ENCODE data around the gene S100A9.

The S100A9 gene

DNA sequence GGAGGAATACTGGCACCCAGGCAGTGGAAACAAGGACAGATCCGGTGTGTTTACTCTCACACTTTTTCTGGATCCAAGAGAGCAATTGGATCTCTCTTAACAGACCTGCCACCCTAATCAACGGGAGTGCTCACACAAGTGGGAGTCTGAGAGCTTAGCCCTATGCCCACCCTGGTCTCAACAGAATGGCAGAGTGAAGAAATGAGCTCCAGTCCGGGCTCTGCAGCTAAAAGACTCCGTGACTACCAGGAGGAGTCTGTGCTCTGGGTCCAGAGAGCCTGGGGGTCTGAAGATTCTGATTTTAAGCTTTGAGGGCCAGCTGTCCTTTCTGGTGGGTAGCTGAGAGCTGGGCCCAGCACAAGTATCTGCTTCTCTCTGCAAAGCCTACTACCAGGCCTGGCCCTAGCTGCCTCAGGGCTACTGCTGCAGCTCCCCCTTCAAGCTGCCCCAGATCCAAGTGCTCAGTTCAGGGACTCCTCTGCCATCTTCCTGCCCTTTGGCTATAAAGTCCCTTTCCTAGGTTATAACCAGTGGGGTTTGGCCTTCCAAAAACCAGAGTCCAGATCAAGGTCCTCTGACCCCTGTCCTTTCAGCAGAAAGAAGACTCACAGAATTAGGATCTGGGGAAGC lies 3.9 kb downstream of the S100A9 start:
- DNase-seq, result no peak

GRCh38 chr1:153362187-153362775 lies 4.6 kb downstream of the S100A9 start:
- no peak for DNase-seq

DNA sequence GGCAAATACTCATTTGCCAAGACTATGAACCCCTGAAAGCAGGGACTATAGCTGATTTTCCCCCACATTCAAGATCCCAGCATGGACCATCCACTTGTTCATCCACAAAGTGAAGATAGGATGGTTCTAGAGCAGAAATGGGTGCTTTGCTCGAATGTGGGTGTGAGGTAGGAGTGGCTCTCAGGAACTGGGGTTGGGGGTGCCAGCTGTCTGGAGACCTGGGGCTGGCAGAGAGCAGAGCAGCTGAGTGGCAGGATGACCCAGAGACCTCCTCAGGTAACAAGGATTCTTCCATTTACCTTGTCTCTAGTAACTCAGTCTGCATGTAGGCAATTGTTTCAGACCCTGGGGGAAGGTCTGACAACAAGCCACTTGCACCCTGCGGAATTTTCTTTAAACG lies 6.0 kb downstream of the S100A9 start:
- DNase-seq, result no peak

- no peak for DNase-seq
Measured at GRCh38 chr1:153364156-153364555, 6.5 kb downstream of the S100A9 start.

DNA sequence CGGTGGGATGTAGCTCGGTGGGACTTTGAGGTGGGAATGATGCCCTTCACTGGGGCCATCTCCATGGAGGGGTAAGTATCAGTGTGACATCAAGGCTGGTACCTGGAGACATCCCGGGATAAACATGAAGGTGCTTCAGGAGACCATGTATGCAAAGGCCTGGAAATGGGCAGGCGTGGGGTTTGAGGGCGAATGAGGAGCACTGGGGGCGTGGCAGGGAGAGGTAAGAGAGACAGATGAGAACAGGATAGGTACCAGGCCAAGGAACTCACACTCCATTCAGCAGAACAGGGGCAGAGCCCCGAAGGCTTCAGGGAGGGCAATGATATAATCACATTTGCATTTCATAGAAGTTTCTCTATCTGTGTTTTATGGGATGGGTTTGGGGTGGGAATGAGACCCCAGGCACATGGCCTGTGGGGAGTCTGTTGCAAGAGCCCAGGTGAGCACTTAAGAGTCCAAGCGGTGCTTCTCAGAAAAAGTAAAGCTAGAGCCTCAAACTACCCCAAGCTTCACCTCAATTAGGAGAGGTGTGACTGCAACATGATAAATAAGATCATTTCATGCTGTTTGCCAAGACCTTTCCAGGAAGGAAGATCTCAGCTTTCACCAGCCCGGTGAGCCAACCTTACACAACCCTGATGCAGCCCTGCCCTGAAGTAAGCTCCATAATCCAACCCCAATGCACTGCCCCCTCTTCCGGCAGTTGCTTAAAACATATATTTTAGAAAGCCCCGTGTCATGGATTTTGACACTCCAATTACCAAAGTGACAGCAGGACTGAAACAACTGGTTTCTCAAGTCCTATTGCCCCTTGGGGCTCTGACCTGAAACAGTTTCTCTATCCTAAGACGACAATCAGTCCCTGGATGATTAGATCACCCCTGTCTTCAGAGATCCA lies 7.4 kb downstream of the S100A9 start:
- no peak for DNase-seq

DNA sequence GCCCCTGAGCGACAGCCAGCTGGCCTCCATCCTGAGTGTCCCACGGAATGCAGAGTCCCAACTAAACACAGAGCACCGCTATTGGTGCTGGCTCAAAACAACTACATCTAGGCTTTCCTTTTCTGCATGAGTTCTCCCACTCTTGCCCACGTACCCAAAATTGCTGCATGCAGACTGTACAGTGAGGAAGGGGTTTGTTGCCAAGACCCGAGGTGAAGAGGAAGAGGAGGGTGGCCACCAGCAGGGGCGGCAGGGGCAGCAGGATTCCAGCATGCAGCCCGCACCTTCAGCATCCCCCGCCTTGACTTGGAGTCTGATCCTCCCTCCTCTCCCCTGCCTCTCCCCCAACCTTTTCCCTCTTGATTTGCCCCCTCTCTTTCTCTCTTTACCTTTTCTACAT lies 8.0 kb downstream of the S100A9 start:
- no peak for DNase-seq

DNA sequence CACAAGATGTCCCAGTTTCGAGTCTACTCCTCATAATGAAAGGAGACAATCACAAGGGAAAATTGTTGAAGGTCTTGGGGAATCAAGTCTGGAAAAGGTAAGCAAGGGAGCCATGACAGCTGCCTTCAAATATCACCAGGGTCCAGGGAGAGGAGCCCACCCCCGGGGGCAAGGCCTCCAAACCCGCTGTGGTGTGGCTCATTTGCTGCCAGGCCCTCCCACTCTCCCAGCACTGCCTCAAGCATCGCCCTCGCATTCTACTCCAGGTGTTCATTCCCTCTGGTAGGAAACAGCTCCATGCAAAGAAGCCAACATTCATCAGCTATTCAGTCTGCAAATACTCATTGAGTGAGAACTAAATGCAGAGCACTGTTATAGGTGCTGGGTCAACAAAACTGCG lies 8.6 kb downstream of the S100A9 start:
- DNase-seq, result no peak

DNA sequence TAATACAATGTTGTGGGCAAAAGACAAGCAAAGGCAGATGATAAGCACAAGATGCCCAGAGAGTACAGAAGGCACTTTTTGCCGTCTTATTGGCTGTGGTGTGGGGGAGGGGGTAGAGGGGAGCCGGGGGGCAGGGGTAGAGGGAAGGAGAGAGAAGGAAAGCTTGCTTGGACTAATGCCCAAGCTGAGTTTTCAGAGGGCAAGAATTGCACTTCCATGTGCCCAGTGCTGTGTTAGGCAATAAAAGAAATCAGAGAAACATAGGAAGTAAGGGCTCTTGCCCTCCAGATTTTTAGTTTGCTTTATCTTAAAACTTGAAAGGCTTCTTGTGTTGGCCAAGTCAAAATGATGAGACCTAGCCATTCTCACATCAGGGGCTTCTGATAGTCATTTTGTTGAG lies 9.4 kb downstream of the S100A9 start:
- no peak for DNase-seq

- DNase-seq, result no peak
Measured at GRCh38 chr1:153368495-153368894, 10.8 kb downstream of the S100A9 start.

- DNase-seq, result no peak
Measured at GRCh38 chr1:153370146-153370545, 12.5 kb downstream of the S100A9 start.

DNA sequence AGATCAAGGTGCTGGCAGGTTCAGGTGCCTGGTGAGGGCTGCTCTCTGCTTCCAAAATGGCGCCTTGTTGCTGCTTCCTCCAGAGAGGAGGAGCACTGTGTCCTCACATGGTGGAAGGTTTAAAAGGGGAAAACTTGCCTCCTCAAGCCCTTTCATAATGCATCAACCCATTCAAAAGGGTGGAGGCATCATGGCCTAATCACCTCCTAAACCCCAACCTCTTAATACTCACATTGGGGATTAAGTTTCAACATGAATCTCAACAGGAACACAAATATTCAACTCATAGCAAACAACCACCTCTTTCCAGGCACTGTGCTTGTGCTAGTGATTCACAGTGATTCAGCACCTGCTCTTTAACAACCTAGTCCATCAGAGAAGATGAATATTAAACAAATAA lies 13.6 kb downstream of the S100A9 start:
- DNase-seq, result no peak

GRCh38 chr1:153372571-153372970 lies 14.9 kb downstream of the S100A9 start:
- DNase-seq, result no peak

GRCh38 chr1:153374071-153374470 lies 16.4 kb downstream of the S100A9 start:
- DNase-seq, result no peak

DNA sequence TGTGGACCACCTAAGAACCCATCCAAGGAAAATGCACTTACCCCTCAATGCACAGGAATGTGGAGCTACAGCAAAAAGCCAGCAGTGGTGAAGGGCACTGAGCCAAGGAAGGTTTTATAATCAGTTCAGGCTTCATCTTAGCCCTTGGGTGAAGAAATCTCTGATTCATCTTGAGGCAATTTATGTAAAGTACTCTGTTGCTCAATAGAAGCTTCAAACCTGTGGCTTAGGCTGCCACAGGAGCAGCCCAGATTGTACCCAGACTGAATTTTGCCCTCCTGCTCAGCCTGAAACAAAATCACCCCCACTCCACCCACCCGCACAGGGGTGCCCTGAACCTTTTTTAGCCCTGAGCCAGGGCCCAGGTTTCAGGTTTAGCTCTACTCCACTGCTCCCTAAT lies 17.9 kb downstream of the S100A9 start, which contains the start of gene S100A12:
S100A12 (minus strand) TSS at position 111 of the 400 bp plus-strand sequence. CDS start 1,029 bp downstream, outside the sequence.
- no peak for DNase-seq

GRCh38 chr1:153379591-153379990 lies 21.9 kb downstream of the S100A9 start:
- DNase-seq, result no peak

DNA sequence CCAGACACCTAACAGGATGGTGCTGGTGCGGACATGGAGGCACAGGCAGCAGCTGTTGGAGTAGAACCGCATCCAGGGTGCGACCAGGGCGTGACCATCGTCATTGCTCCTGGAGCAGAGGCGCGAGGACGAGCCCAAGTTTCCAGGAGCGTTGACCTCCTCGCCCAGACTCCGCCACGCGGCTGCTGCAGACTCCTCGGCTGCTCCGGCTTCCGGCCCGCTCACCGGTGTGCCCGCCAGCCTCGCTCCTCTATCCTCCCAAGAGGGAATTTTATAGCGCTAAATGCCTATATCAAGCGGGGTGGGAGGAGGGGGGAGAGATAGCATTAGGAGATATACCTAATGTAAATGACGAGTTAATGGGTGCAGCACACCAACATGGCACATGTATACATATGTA lies 23.1 kb downstream of the S100A9 start:
- no peak for DNase-seq

DNA sequence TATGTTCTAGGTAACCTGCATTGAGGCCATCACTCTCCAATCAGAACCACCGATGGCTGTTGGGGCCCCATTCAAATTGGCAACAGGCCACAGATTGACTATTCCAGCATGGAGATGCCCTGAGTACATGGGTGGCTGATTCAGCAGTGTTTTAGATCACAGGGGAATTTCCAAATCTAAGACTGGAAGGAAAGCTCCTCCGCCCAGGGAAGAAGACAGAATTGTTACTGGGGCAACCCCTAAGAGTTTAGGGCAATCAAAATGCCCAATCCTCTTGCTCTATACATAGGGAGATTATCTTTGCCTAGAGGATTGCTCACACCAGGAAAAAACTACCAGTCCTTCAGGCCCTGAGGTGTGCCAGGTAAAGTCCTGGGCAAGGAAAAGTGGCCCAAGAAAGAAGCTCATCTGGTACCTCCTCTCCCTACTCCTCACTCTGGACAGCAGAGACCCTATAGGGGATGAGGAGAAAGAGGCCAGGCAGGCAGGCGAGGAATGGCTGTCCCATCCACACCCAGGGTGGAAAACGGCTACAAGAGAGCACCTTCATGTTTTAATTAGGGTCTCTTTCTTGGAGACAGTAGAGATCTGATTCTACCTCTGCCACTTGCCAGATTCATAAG lies 27.4 kb downstream of the S100A9 start:
- DNase-seq, result no peak

DNA sequence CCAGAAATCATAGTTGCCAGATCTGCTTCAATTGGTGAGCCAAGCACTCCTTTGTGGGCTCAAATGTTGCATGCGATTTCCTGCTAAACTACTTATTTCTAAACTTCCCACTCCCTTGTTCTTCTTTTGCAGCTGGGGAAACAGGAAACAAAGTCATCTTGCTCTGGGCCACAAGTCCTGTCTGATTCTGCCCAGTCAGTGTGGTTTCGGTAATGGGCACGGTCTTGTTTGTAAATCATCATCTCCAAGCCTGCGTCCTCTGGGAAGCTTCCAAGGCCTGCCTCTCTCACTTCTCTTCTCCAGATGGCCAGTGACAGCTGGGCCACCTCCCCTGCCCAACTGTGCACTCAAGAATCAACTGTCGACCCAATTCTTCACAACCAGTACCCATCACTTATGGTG lies 28.8 kb downstream of the S100A9 start:
- DNase-seq, result no peak

DNA sequence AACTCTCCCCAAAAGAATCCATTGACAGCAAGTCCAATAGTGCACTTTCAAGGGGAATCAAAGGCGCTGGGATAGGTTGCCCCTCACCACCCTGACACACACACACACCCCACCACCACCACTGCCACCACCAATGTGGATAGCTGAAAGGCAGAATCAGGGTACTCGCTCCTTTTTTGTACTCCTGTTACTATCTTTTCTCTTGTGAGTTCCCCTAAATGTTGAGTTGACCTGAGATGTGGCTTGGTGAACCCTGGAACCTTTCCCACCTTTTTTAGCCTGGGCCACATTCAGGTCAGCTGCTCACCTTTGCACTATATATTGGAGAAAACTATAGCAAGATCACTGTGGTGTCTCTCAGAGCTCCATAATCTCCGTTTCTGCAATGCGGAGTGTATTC lies 29.3 kb downstream of the S100A9 start:
- DNase-seq, result no peak

DNA sequence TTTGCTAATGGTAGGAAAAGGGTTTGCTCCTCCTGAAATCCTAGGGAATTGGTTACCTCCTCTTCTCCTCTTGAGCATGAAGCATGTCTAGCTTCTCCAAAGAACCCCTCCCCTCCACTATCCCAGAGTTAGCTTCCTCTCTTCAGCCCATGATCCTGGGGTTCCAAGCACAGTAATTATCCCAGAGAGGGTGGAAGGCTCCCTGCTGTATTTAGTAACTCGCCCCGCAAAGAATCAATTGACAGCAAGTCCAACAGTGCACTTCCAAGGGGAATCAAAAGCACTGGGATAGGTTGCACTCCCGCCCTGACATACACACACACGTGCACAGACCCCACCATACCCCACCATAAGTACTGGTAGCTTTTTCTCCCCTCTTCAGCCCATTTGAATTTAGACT lies 30.1 kb downstream of the S100A9 start:
- DNase-seq, result no peak

- no peak for DNase-seq
Measured at GRCh38 chr1:153389401-153389800, 31.7 kb downstream of the S100A9 start.

GRCh38 chr1:153389973-153390879 lies 32.6 kb downstream of the S100A9 start:
- DNase-seq, result no peak
